Trophoblast cell (in vitro differentiated cells and primary cell): Measurements from ENCODE around the gene EMX1.
A peak's percentile ranks its signal among the peaks of the same experiment; 100 is the strongest.

ENCODE experiments used
- DNase-seq, 2 donors: peaks; one replicate each; pipeline ENCODE4 v3.0.0-alpha.2; 2016
- H2AFZ ChIP-seq: 2 replicates; pipeline ENCODE4 v1.6.1; 2013; ENCODE audit warnings: low read length, moderate library complexity, mild to moderate bottlenecking; ENCODE audit not compliant: insufficient read depth, poor library complexity
- H2AK5ac ChIP-seq: 2 replicates; pipeline ENCODE4 v1.6.1; 2013; ENCODE audit warnings: mild to moderate bottlenecking, low read length
- H2BK120ac ChIP-seq: 2 replicates; pipeline ENCODE4 v1.6.1; 2013; ENCODE audit warnings: low read length, mild to moderate bottlenecking, moderate library complexity; ENCODE audit not compliant: insufficient read depth, poor library complexity
- H2BK12ac ChIP-seq: 2 replicates; pipeline ENCODE4 v1.6.1; 2013; ENCODE audit warnings: mild to moderate bottlenecking, low read length, moderate library complexity
- H2BK5ac ChIP-seq: 2 replicates; pipeline ENCODE4 v1.6.1; 2013; ENCODE audit warnings: low read length, low read depth, moderate library complexity, mild to moderate bottlenecking; ENCODE audit not compliant: poor library complexity
- H3K14ac ChIP-seq: 2 replicates; pipeline ENCODE4 v1.6.1; 2013; ENCODE audit warnings: mild to moderate bottlenecking, low read length
- H3K18ac ChIP-seq: 2 replicates; pipeline ENCODE4 v1.6.1; 2013; ENCODE audit warnings: mild to moderate bottlenecking, low read length
- H3K23ac ChIP-seq: 2 replicates; pipeline ENCODE4 v1.6.1; 2013; ENCODE audit warnings: low read length
- H3K27ac ChIP-seq: 2 replicates; pipeline ENCODE4 v1.5.1; 2013; ENCODE audit warnings: low read depth, mild to moderate bottlenecking, inconsistent platforms, low read length, moderate library complexity
- H3K27me3 ChIP-seq: 2 replicates; pipeline ENCODE4 v1.6.1; 2013; ENCODE audit warnings: inconsistent platforms, mild to moderate bottlenecking, low read length, moderate library complexity; ENCODE audit not compliant: insufficient read depth
- H3K36me3 ChIP-seq, 2 experiments: 1 replicate in 1 of 2; 2 replicates in 1 of 2; pipeline ENCODE4 v1.6.1; 2013; ENCODE audit warnings: low read length in 2 of 2, mild to moderate bottlenecking in 2 of 2, moderate library complexity in 1 of 2; ENCODE audit not compliant: insufficient read depth in 2 of 2, control insufficient read depth in 1 of 2
- H3K4ac ChIP-seq: 2 replicates; pipeline ENCODE4 v1.6.1; 2013; ENCODE audit warnings: low read depth, mild to moderate bottlenecking, low read length, moderate library complexity
- H3K4me1 ChIP-seq, 2 experiments: 1 replicate in 1 of 2; 2 replicates in 1 of 2; pipeline ENCODE4 v1.6.1; 2013; ENCODE audit warnings: low read length in 2 of 2, mild to moderate bottlenecking in 2 of 2, moderate library complexity in 1 of 2; ENCODE audit not compliant: insufficient read depth in 2 of 2, control insufficient read depth in 1 of 2
- H3K4me2 ChIP-seq: 2 replicates; pipeline ENCODE4 v1.6.1; 2013; ENCODE audit warnings: inconsistent platforms, mild to moderate bottlenecking, low read length, moderate library complexity
- H3K4me3 ChIP-seq: 2 replicates; pipeline ENCODE4 v1.5.1; 2013; ENCODE audit warnings: mild to moderate bottlenecking, low read depth, low read length, inconsistent platforms
- H3K79me1 ChIP-seq: one replicate; pipeline ENCODE4 v1.6.1; 2013; ENCODE audit warnings: low read length
- H3K79me2 ChIP-seq: 2 replicates; pipeline ENCODE4 v1.6.1; 2013; ENCODE audit warnings: low read length, mild to moderate bottlenecking; ENCODE audit not compliant: control insufficient read depth, insufficient read depth, poor library complexity
- H3K9ac ChIP-seq: 2 replicates; pipeline ENCODE4 v1.6.1; 2013; ENCODE audit warnings: mild to moderate bottlenecking, low read length
- H3K9me3 ChIP-seq: 2 replicates; pipeline ENCODE4 v1.6.1; 2013; ENCODE audit warnings: low read depth, mild to moderate bottlenecking, control low read depth, inconsistent platforms, low read length; ENCODE audit not compliant: insufficient read depth
- H4K12ac ChIP-seq: 2 replicates; pipeline ENCODE4 v1.6.1; 2013; ENCODE audit warnings: low read depth, mild to moderate bottlenecking, low read length, moderate library complexity
- H4K8ac ChIP-seq: 2 replicates; pipeline ENCODE4 v1.6.1; 2013; ENCODE audit warnings: low read depth, mild to moderate bottlenecking, low read length, moderate library complexity
- H4K91ac ChIP-seq: one replicate; pipeline ENCODE4 v1.6.1; 2013; ENCODE audit warnings: low read depth, mild to moderate bottlenecking, low read length, moderate library complexity
- WGBS: extraction: QIAGEN DNeasy Blood & Tissue Kit; methylation state at CpG from one replicate; pipeline ENCODE4 v1.1.7; 2013; ENCODE audit warnings: missing lambda C conversion rate; ENCODE audit not compliant: insufficient read length, insufficient coverage; ENCODE audit errors: extremely low coverage; 5-methylcytosine and 5-hydroxymethylcytosine counted together

The EMX1 gene

GRCh38 chr2:72897785-72898584, 19.3 kb upstream of the EMX1 start:
- Histone ChIP-seq H2AK5ac (no peak overlapping the region), H3K27me3 (peaks cover 2% of the 10 kb centered on the region), H3K4ac (no peak overlapping the region), H4K91ac (peak overlapping the region; percentile 37), H2AFZ (no peak overlapping the region), H3K4me1 (peaks cover 7 to 16% of the 10 kb centered on the region in 2 experiments), H3K27ac (no peak overlapping the region), H3K36me3 (no peaks in the 10 kb centered on the region), H3K4me3 (no peak overlapping the region), H3K79me1 (no peaks in the 10 kb centered on the region), H3K18ac (no peak overlapping the region), H3K79me2 (no peaks in the 10 kb centered on the region), H3K4me2 (no peak overlapping the region), H2BK5ac (no peak overlapping the region), H3K14ac (no peak overlapping the region), H4K8ac (no peak overlapping the region), H3K23ac (no peak overlapping the region), H2BK120ac (no peak overlapping the region), H2BK12ac (no peak overlapping the region), H4K12ac (no peak overlapping the region), H3K9me3 (no peaks in the 10 kb centered on the region), H3K9ac (no peak overlapping the region)
- DNase-seq, result no peak
- WGBS, result no CpG with 5 or more reads among the region's 18 CpGs

- H2BK12ac ChIP-seq, result no peak overlapping the region
- H2BK5ac ChIP-seq, result no peak overlapping the region
- H3K79me2 ChIP-seq, result no peaks in the 10 kb centered on the region
- H3K27ac ChIP-seq, result no peak overlapping the region
- H4K91ac ChIP-seq, result no peak overlapping the region
- H3K4me2 ChIP-seq, result no peak overlapping the region
- H3K4ac ChIP-seq, result no peak overlapping the region
- H3K14ac ChIP-seq, result no peak overlapping the region
- H2AK5ac ChIP-seq, result no peak overlapping the region
- no peak for DNase-seq
- no peak overlapping the region for H3K18ac ChIP-seq
- no CpG with 5 or more reads among the region's 2 CpGs for WGBS
- H3K9ac ChIP-seq, result no peak overlapping the region
- no peak overlapping the region for H4K12ac ChIP-seq
- H3K27me3 ChIP-seq, result peaks cover 2% of the 10 kb centered on the region
- H3K23ac ChIP-seq, result no peak overlapping the region
- H3K9me3 ChIP-seq, result no peaks in the 10 kb centered on the region
- H3K36me3 ChIP-seq, result no peaks in the 10 kb centered on the region
- peaks cover 7 to 16% of the 10 kb centered on the region in 2 experiments for H3K4me1 ChIP-seq
- H4K8ac ChIP-seq, result no peak overlapping the region
- H2BK120ac ChIP-seq, result no peak overlapping the region
- H3K79me1 ChIP-seq, result no peaks in the 10 kb centered on the region
- H3K4me3 ChIP-seq, result no peak overlapping the region
- H2AFZ ChIP-seq, result no peak overlapping the region
Measured at GRCh38 chr2:72898585-72898906, 18.8 kb upstream of the EMX1 start.

GRCh38 chr2:72900191-72900825, 17.0 kb upstream of the EMX1 start:
- Histone ChIP-seq H3K79me1 (no peaks in the 10 kb centered on the region), H3K14ac (no peak overlapping the region), H4K12ac (no peak overlapping the region), H4K91ac (no peak overlapping the region), H2BK12ac (no peak overlapping the region), H3K23ac (no peak overlapping the region), H3K9ac (no peak overlapping the region), H3K4me2 (no peak overlapping the region), H3K9me3 (no peaks in the 10 kb centered on the region), H3K27ac (no peak overlapping the region), H2AFZ (no peak overlapping the region), H3K18ac (no peak overlapping the region), H2BK5ac (no peak overlapping the region), H3K4ac (no peak overlapping the region), H2AK5ac (no peak overlapping the region), H3K4me3 (no peak overlapping the region), H3K79me2 (no peaks in the 10 kb centered on the region), H4K8ac (no peak overlapping the region), H2BK120ac (no peak overlapping the region), H3K36me3 (no peaks in the 10 kb centered on the region), H3K4me1 (peaks cover 5 to 13% of the 10 kb centered on the region in 2 experiments), H3K27me3 (peaks cover 2% of the 10 kb centered on the region)
- DNase-seq, result no peak
- no CpG with 5 or more reads among the region's 5 CpGs for WGBS

DNA sequence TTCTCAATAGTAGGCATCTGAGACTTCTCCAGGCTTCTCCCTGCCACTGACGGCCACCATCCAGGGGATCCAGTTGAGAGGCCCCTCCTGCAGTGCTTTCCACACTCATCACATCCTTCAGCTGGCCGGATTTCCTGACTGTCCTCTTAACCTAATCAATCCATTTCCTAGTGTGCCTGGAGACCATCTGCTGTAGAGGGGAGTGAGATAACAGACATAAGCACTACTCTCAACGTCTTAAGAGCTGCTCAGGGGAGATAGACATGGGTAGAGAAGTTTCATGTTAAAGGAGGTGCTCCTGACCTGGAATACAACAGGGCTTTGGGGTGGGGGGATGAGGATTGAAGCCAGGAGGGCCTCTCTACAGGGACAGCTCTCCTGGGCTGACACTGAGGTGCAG, 15.9 kb upstream of the EMX1 start:
- Histone ChIP-seq H3K9ac (no peak overlapping the region), H2AK5ac (no peak overlapping the region), H3K36me3 (no peaks in the 10 kb centered on the region), H3K27ac (no peak overlapping the region), H2BK12ac (no peak overlapping the region), H4K91ac (no peak overlapping the region), H2BK5ac (no peak overlapping the region), H3K4me2 (no peak overlapping the region), H2BK120ac (no peak overlapping the region), H3K79me1 (no peaks in the 10 kb centered on the region), H3K27me3 (peaks cover 2% of the 10 kb centered on the region), H2AFZ (no peak overlapping the region), H3K18ac (no peak overlapping the region), H4K12ac (no peak overlapping the region), H4K8ac (no peak overlapping the region), H3K4ac (no peak overlapping the region), H3K23ac (no peak overlapping the region), H3K14ac (no peak overlapping the region), H3K4me3 (no peak overlapping the region), H3K4me1 (peaks cover 0 to 6% of the 10 kb centered on the region in 2 experiments), H3K79me2 (no peaks in the 10 kb centered on the region), H3K9me3 (no peaks in the 10 kb centered on the region)
- DNase-seq, result no peak
- WGBS, result no CpG with 5 or more reads among the region's 3 CpGs
